Keratinocyte (primary cell): ENCODE results near the gene LINGO1. TPM values are rescaled to one million over a fixed set of nuclear protein-coding genes. Genes with fewer than 3 reads are reported as not detected.

Experiments
- DNase-seq: peaks from one replicate; pipeline ENCODE4 v3.0.0-alpha.2; 2011; ENCODE audit warnings: low read depth, missing footprints, low spot score
- FAIRE-seq: peaks from 2 replicates; lab custom pipeline; 2011; peaks lifted over from hg19 to GRCh38; lab: Jason Lieb, UNC
- H2AFZ ChIP-seq: 2 replicates; pipeline ENCODE4 v1.6.0; 2012; ENCODE audit warnings: low read length, control low read depth, inconsistent platforms; ENCODE audit not compliant: control insufficient read depth
- H3K27ac ChIP-seq: 2 replicates; pipeline ENCODE4 v1.5.1; 2011; ENCODE audit warnings: low read length; ENCODE audit not compliant: control insufficient read depth, insufficient read depth
- H3K27me3 ChIP-seq: 3 replicates; pipeline ENCODE4 v1.6.0; 2011; ENCODE audit warnings: low read length; ENCODE audit not compliant: control insufficient read depth, insufficient read depth; ENCODE audit errors: extremely low read depth
- H3K36me3 ChIP-seq, 2 experiments: 2 replicates in 1 of 2; 3 replicates in 1 of 2; pipeline ENCODE4 v1.5.1; 2011; ENCODE audit warnings: low read length in 2 of 2, mild to moderate bottlenecking in 1 of 2; ENCODE audit not compliant: control insufficient read depth in 2 of 2, insufficient read depth in 2 of 2; ENCODE audit errors: extremely low read depth in 1 of 2
- H3K4me1 ChIP-seq: 3 replicates; pipeline ENCODE4 v1.5.1; 2011; ENCODE audit warnings: low read length; ENCODE audit not compliant: control insufficient read depth, insufficient read depth; ENCODE audit errors: extremely low read depth
- H3K4me2 ChIP-seq: 3 replicates; pipeline ENCODE4 v1.6.0; 2011; ENCODE audit warnings: low read depth, low read length; ENCODE audit not compliant: control insufficient read depth, insufficient read depth; ENCODE audit errors: extremely low read depth
- H3K4me3 ChIP-seq, 3 experiments: fragments of 200-600 bp in 1 of 3; sonication (generic) in 1 of 3; 2 replicates in 2 of 3; 3 replicates in 1 of 3; pipeline ENCODE4 v1.5.1; 2011 to 2016; ENCODE audit warnings: low read length in 3 of 3, mild to moderate bottlenecking in 3 of 3, control low read depth in 2 of 3, inconsistent platforms in 1 of 3, low read depth in 1 of 3, mixed read lengths in 1 of 3, mixed run types in 1 of 3, moderate library complexity in 1 of 3; ENCODE audit not compliant: control insufficient read depth in 2 of 3, insufficient read depth in 2 of 3; ENCODE audit errors: extremely low read depth in 1 of 3
- H3K79me2 ChIP-seq: 2 replicates; pipeline ENCODE4 v1.6.0; 2012; ENCODE audit warnings: low read length; ENCODE audit not compliant: control insufficient read depth, insufficient read depth
- H3K9ac ChIP-seq: 3 replicates; pipeline ENCODE4 v1.6.0; 2011; ENCODE audit warnings: low read length; ENCODE audit not compliant: control insufficient read depth, insufficient read depth; ENCODE audit errors: extremely low read depth
- H3K9me1 ChIP-seq: 3 replicates; pipeline ENCODE4 v1.6.0; 2011; ENCODE audit warnings: low read length; ENCODE audit not compliant: control insufficient read depth, insufficient read depth; ENCODE audit errors: extremely low read depth
- H3K9me3 ChIP-seq: 2 replicates; pipeline ENCODE4 v1.5.1; 2012; ENCODE audit warnings: low read depth, low read length; ENCODE audit not compliant: control insufficient read depth
- H4K20me1 ChIP-seq: 3 replicates; pipeline ENCODE4 v1.6.0; 2011; ENCODE audit warnings: low read length; ENCODE audit not compliant: control insufficient read depth, insufficient read depth; ENCODE audit errors: extremely low read depth
- EZH2 ChIP-seq: IDR thresholded peaks from one replicate; pipeline ENCODE4 v1.6.1; 2012; ENCODE audit warnings: inconsistent platforms, mild to moderate bottlenecking, low read length, moderate library complexity
- dilution Hi-C: fragments of 300-500 bp; cut with MboI; formaldehyde crosslinking; loops from one replicate; pipeline ENCODE4 v1.7.0; 2020; ENCODE audit warnings: low sequenced_read_pairs; ENCODE audit not compliant: extremely low pct_ligation_motif_present
- polyA plus RNA-seq, 5 experiments: library from polyadenylated mRNA; depleted of rRNA in 3 of 5; stranded (reverse) in 3 of 5; stranded (forward) in 1 of 5; unstranded in 1 of 5; fragments of >200 nt; gene quantifications; 1 replicate in 1 of 5; 2 replicates in 3 of 5; 3 replicates in 1 of 5; pipeline versions ENCODE4 v1.2.1 to v1.2.3, GENCODE V29; 2011 to 2012; ENCODE audit warnings: missing spikeins in 2 of 5, low read depth in 1 of 5, low replicate concordance in 1 of 5
- TF ChIP-seq, protein P1 (sequence below), 3 experiments: IDR thresholded peaks in 1 of 3; conservative IDR thresholded peaks in 1 of 3; optimal IDR thresholded peaks in 1 of 3; 2 replicates in 2 of 3; 3 replicates in 1 of 3; pipeline versions ENCODE3 to v1.5.1; 2011; ENCODE audit warnings: low read length in 3 of 3, mild to moderate bottlenecking in 3 of 3, moderate library complexity in 2 of 3, control low read depth in 1 of 3, inconsistent platforms in 1 of 3; ENCODE audit not compliant: insufficient read depth in 2 of 3; ENCODE audit errors: extremely low read depth in 1 of 3

The LINGO1 gene
- polyA plus RNA-seq, 1 donor (not counting 4 experiments of a cell fraction or from before 2014, with no cell fraction given), result not detected

DNA sequence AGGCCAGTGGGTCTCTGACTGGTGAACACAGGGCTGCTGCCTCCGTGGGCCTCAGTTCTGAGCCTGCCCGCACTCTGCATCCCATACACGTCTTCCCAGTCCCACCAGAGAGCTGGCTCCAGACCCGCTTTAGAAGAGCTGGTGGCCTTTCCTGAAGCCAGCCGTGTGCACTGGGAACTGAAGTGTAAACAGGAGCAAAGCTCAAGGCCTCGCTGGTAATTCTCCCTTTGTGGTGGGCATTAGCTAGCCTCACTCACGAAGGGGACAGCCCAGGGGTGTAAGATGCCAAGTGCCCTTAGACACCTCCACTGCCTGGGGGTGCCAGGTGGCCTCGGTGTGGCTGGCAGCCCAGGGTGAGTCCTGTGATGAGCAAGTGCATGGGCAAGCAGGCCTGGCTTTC, 12.9 kb upstream of the LINGO1 start:
- Histone ChIP-seq H3K79me2 (no peaks in the 10 kb centered on the region), H4K20me1 (no peaks in the 10 kb centered on the region), H3K4me2 (no peak overlapping the region), H3K9me1 (no peaks in the 10 kb centered on the region), H3K9ac (no peak overlapping the region), H3K27me3 (no peaks in the 10 kb centered on the region), H3K9me3 (no peaks in the 10 kb centered on the region), H3K4me1 (no peaks in the 10 kb centered on the region), H3K4me3 (no peak overlapping the region), H3K36me3 (no peaks in the 10 kb centered on the region), H2AFZ (no peak overlapping the region), H3K27ac (no peak overlapping the region)
- no peak for TF ChIP-seq EZH2
- TF ChIP-seq, protein P1, sequence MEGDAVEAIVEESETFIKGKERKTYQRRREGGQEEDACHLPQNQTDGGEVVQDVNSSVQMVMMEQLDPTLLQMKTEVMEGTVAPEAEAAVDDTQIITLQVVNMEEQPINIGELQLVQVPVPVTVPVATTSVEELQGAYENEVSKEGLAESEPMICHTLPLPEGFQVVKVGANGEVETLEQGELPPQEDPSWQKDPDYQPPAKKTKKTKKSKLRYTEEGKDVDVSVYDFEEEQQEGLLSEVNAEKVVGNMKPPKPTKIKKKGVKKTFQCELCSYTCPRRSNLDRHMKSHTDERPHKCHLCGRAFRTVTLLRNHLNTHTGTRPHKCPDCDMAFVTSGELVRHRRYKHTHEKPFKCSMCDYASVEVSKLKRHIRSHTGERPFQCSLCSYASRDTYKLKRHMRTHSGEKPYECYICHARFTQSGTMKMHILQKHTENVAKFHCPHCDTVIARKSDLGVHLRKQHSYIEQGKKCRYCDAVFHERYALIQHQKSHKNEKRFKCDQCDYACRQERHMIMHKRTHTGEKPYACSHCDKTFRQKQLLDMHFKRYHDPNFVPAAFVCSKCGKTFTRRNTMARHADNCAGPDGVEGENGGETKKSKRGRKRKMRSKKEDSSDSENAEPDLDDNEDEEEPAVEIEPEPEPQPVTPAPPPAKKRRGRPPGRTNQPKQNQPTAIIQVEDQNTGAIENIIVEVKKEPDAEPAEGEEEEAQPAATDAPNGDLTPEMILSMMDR (optimal IDR thresholded peaks at IDR 0.05 in 1 of 3, IDR thresholded peaks at IDR 0.05 in 1 of 3, conservative IDR thresholded peaks at IDR 0.05 in 1 of 3; ENCODE audit: extremely low read depth in 1 of 3, insufficient read depth in 2 of 3, low read length in 3 of 3), result no peak
- no peak for DNase-seq
- no peak for FAIRE-seq
- dilution Hi-C loops, result no loop called here

- H3K9me1 ChIP-seq, result no peaks in the 10 kb centered on the region
- no peak for TF ChIP-seq EZH2
- TF ChIP-seq, protein P1 (optimal IDR thresholded peaks at IDR 0.05 in 1 of 3, IDR thresholded peaks at IDR 0.05 in 1 of 3, conservative IDR thresholded peaks at IDR 0.05 in 1 of 3; ENCODE audit: extremely low read depth in 1 of 3, insufficient read depth in 2 of 3, low read length in 3 of 3), result no peak
- H3K27ac ChIP-seq, result no peak overlapping the region
- H3K9ac ChIP-seq, result no peak overlapping the region
- no peak overlapping the region for H3K4me2 ChIP-seq
- no peaks in the 10 kb centered on the region for H4K20me1 ChIP-seq
- no peaks in the 10 kb centered on the region for H3K9me3 ChIP-seq
- dilution Hi-C loops, result no loop called here
- H3K27me3 ChIP-seq, result no peaks in the 10 kb centered on the region
- H2AFZ ChIP-seq, result no peak overlapping the region
- no peaks in the 10 kb centered on the region for H3K36me3 ChIP-seq
- H3K4me1 ChIP-seq, result no peaks in the 10 kb centered on the region
- FAIRE-seq, result no peak
- H3K4me3 ChIP-seq, result no peak overlapping the region
- no peak for DNase-seq
- H3K79me2 ChIP-seq, result no peaks in the 10 kb centered on the region
Measured at GRCh38 chr15:77644543-77645247, 12.0 kb upstream of the LINGO1 start.
